Inflammatory macrophage treated with lipopolysaccharide for 4 hours (primary cell): ENCODE results near the gene RAP2A.

Experiments
- DNase-seq: peaks from one replicate; pipeline ENCODE4 v3.0.0-alpha.2; 2020

Gene RAP2A

GRCh38 chr13:97448503-97449251, 14.7 kb downstream of the RAP2A start:
- DNase-seq: no peak

GRCh38 chr13:97454699-97455098, 20.7 kb downstream of the RAP2A start:
- no peak for DNase-seq

GRCh38 chr13:97456047-97456446, 22.1 kb downstream of the RAP2A start:
- DNase-seq: no peak

- no peak for DNase-seq
Observed at GRCh38 chr13:97459215-97459777, 25.3 kb downstream of the RAP2A start.

- peak; percentile 70 for DNase-seq
Observed at GRCh38 chr13:97460004-97460775, 26.2 kb downstream of the RAP2A start.

GRCh38 chr13:97460853-97461252, 26.9 kb downstream of the RAP2A start:
- DNase-seq: no peak

- no peak for DNase-seq
Observed at GRCh38 chr13:97464561-97464960, 30.6 kb downstream of the RAP2A start.

- no peak for DNase-seq
Observed at GRCh38 chr13:97466722-97467121, 32.8 kb downstream of the RAP2A start.

GRCh38 chr13:97468331-97468730, 34.4 kb downstream of the RAP2A start:
- DNase-seq: no peak

- DNase-seq: no peak
Observed at GRCh38 chr13:97471711-97472110, 37.7 kb downstream of the RAP2A start.

GRCh38 chr13:97474349-97474980, 40.5 kb downstream of the RAP2A start:
- no peak for DNase-seq

- DNase-seq: no peak
Observed at GRCh38 chr13:97475011-97475410, 41.0 kb downstream of the RAP2A start.

GRCh38 chr13:97477844-97478243, 43.9 kb downstream of the RAP2A start:
- no peak for DNase-seq

- DNase-seq: no peak
Observed at GRCh38 chr13:97478247-97478646, 44.3 kb downstream of the RAP2A start.

- no peak for DNase-seq
Observed at GRCh38 chr13:97483465-97483864, 49.5 kb downstream of the RAP2A start.

- DNase-seq: no peak
Observed at GRCh38 chr13:97484301-97484700, 50.3 kb downstream of the RAP2A start.

- no peak for DNase-seq
Observed at GRCh38 chr13:97485320-97485719, 51.4 kb downstream of the RAP2A start.

- DNase-seq: no peak
Observed at GRCh38 chr13:97490702-97491307, 56.8 kb downstream of the RAP2A start.

GRCh38 chr13:97491452-97491851, 57.5 kb downstream of the RAP2A start:
- no peak for DNase-seq

GRCh38 chr13:97492257-97492656, 58.3 kb downstream of the RAP2A start:
- DNase-seq: no peak

- DNase-seq: no peak
Observed at GRCh38 chr13:97492684-97493371, 58.9 kb downstream of the RAP2A start.

- no peak for DNase-seq
Observed at GRCh38 chr13:97493456-97493855, 59.5 kb downstream of the RAP2A start.

- DNase-seq: no peak
Observed at GRCh38 chr13:97495678-97496077, 61.7 kb downstream of the RAP2A start.
